NCI-H748 treated with DMSO at 0.1 percent for 48 hours (cell line): ENCODE measurements around the gene POLD4.
"Not testable (repeated sequence)": the region's sequence is repeated elsewhere in the genome, so short reads cannot be mapped to it uniquely, and the experiment has no call there.

Source experiments
- DNase-seq: peaks from one replicate; lab custom pipeline; 2025; lab: John Stamatoyannopoulos, UW

Gene POLD4

DNA sequence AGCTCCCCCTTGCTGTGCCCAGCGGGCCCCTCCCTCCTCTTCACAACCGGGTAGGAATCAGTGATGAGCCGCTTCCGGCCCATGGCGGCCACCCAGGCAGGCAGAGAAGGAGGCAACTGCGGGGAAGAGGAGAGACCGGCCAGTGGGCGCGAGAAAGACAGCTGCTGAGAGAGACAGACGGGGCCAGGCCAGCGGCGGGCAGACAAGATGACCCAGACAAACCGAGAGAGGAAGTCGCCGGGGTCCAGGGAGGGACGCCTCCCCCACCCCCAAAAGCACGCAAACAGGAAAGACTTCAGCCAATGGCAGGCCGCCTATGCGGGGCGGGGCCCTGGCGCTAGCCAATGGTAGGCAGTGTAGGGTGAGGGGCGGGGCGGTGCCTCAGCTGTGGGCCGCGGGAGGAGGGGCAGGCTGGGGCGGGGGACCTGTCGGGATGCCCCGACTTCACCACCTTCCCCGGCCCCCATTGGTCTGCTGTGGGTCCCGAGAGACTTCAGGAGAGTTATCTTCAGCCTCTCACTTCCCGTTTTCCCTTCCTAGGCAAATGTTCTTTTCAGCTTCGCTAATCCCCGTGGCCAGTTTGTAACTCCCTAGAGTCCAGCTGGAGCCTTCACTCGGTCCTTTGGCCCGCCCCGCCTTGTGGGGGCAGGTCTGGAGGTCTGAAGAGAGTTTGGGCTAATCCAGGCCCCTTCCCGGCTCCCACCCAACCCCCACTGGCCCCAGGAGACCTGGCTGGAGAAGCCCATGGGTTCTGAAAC is at the start of gene POLD4:
POLD4 (minus strand) TSS at position 230 of the 758 bp plus-strand sequence; CDS start at position 83, 147 bp downstream.
- peak; percentile 86 for DNase-seq

GRCh38 chr11:67403085-67403484 is 49.7 kb upstream of the POLD4 start:
- not testable (repeated sequence) for DNase-seq

GRCh38 chr11:67402192-67402839 is 49.0 kb upstream of the POLD4 start:
- DNase-seq: not testable (repeated sequence)

GRCh38 chr11:67401495-67402191 is 48.3 kb upstream of the POLD4 start, which contains the start of gene PPP1CA:
PPP1CA (minus strand) TSS chr11:67401858; CDS start chr11:67401782, 76 bp downstream.
- DNase-seq: peak; percentile 68

GRCh38 chr11:67400942-67401494 is 47.7 kb upstream of the POLD4 start:
- no peak for DNase-seq

GRCh38 chr11:67400251-67400941 is 47.0 kb upstream of the POLD4 start:
- DNase-seq: no peak

- DNase-seq: no peak
Measured at GRCh38 chr11:67398661-67399563, 45.6 kb upstream of the POLD4 start.

GRCh38 chr11:67397986-67398660 is 44.8 kb upstream of the POLD4 start:
- DNase-seq: no peak

GRCh38 chr11:67397536-67397935 is 44.2 kb upstream of the POLD4 start:
- DNase-seq: no peak

GRCh38 chr11:67396587-67397389 is 43.4 kb upstream of the POLD4 start:
- DNase-seq: no peak

GRCh38 chr11:67396259-67396581 is 42.9 kb upstream of the POLD4 start:
- DNase-seq: no peak

- no peak for DNase-seq
Measured at GRCh38 chr11:67395555-67396258, 42.4 kb upstream of the POLD4 start.

DNA sequence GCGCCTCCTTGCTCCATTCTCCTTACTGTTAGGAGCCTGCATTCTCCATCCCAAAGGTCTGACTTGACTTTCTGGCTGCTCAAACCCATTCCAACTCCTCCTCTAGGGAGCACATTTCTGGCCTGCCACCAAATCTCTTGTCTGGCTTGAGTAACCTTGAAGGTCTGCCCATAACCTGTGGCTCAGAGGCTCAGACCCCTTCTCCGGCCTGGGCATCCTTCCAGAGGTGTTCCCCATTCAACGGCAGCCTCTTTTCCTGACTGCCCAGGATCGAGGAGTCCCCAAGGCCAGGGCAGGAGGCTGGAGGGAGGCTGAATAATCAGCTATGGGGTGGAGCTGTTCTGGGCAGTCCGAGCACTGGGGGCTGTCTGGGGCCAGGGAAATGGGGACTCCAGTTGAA is 40.6 kb upstream of the POLD4 start:
- DNase-seq: no peak

GRCh38 chr11:67393437-67393836 is 40.1 kb upstream of the POLD4 start:
- no peak for DNase-seq

- no peak for DNase-seq
Measured at GRCh38 chr11:67392183-67392715, 38.9 kb upstream of the POLD4 start.

- peak; percentile 83 for DNase-seq
Measured at GRCh38 chr11:67391304-67392182, 38.2 kb upstream of the POLD4 start, which contains the start of gene RAD9A. RAD9A (plus strand) TSS chr11:67391986; CDS start chr11:67392045, 59 bp downstream.

DNA sequence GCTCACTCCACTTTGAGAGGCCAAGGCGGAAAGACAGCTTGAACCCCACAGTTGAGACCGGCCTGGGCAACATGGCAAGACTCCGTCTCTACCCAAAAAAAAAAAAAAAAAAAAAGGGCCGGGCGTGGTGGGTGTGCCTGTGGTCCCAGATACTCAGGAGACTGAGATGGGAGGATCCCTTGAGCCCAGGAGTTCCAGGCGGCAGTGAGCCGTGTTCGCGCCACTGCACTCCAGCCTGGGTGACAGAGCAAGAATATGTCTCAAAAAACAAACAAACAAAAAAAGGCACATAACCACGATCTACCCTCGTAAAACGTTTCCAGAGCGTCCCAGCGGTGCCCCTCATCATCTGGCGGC is 37.6 kb upstream of the POLD4 start:
- DNase-seq: no peak

GRCh38 chr11:67389477-67389876 is 36.1 kb upstream of the POLD4 start:
- no peak for DNase-seq
